Measurements from ENCODE around the gene UFL1.
"Not testable (repeated sequence)": the region's sequence is repeated elsewhere in the genome, so short reads cannot be mapped to it uniquely, and the experiment has no call there.

Gene UFL1

GRCh38 chr6:96521644-96522464 lies at the start of gene UFL1:
Gene UFL1 (plus strand): TSS chr6:96521806. CDS start chr6:96521874, 68 bp downstream.
- H3K9ac ChIP-seq (ENCODE audit: low read length) = peak within 1 kb of the TSS; percentile 92
- peaks cover 28% of the 10 kb centered on the region for H3K36me3 ChIP-seq (ENCODE audit: low read length)
- H3K4me2 ChIP-seq (ENCODE audit: low read depth, low read length, poor library complexity, severe bottlenecking) = peak within 1 kb of the TSS; percentile 89
- H2AFZ ChIP-seq (ENCODE audit: low read depth, low read length, severe bottlenecking) = peak within 1 kb of the TSS; percentile 70
- H3K9me2 ChIP-seq (replicated peaks; ENCODE audit: insufficient read depth, low read length) = no peaks in the 10 kb centered on the region
- H3K27ac ChIP-seq (ENCODE audit: low read depth, low read length) = peak within 1 kb of the TSS; percentile 82
- no peaks in the 10 kb centered on the region for H3K9me3 ChIP-seq (ENCODE audit: insufficient read depth, low read length)
- no peak for TF ChIP-seq CTCF (IDR thresholded peaks at IDR 0.05; ENCODE audit: insufficient read depth, low read length, poor library complexity, severe bottlenecking)
- no peak for TF ChIP-seq EZH2phosphoT487 (conservative IDR thresholded peaks at IDR 0.05; ENCODE audit: low read length)
- peaks cover 19% of the 10 kb centered on the region; the same call in 1 of the 2 replicates for H3K79me2 ChIP-seq (ENCODE audit: insufficient read depth, low read length)
- H4K20me1 ChIP-seq (ENCODE audit: low read depth, low read length) = no peaks in the 10 kb centered on the region
- H3F3A ChIP-seq (ENCODE audit: insufficient read depth) = peaks cover 18% of the 10 kb centered on the region; the same call in 1 of the 2 replicates
- H3K4me3 ChIP-seq (ENCODE audit: insufficient read depth, low read length, poor library complexity, severe bottlenecking) = peak within 1 kb of the TSS; percentile 75
- H3K27me3 ChIP-seq (ENCODE audit: low read length) = no peaks in the 10 kb centered on the region

- H3K9ac ChIP-seq (ENCODE audit: low read length); H3K36me3 ChIP-seq (ENCODE audit: low read length); H3K9me2 ChIP-seq (replicated peaks; ENCODE audit: insufficient read depth, low read length); H3K9me3 ChIP-seq (ENCODE audit: insufficient read depth, low read length); H3K4me2 ChIP-seq (ENCODE audit: low read depth, low read length, poor library complexity, severe bottlenecking); H3K27ac ChIP-seq (ENCODE audit: low read depth, low read length); H3K4me3 ChIP-seq (ENCODE audit: insufficient read depth, low read length, poor library complexity, severe bottlenecking); H3K79me2 ChIP-seq (ENCODE audit: insufficient read depth, low read length); H3F3A ChIP-seq (ENCODE audit: insufficient read depth); H2AFZ ChIP-seq (ENCODE audit: low read depth, low read length, severe bottlenecking); H4K20me1 ChIP-seq (ENCODE audit: low read depth, low read length); H3K27me3 ChIP-seq (ENCODE audit: low read length): not testable (repeated sequence)
Observed at GRCh38 chr6:96472291-96472690, 49.3 kb upstream of the UFL1 start.

- Histone ChIP-seq H3K36me3 (ENCODE audit: low read length) (no peaks in the 10 kb centered on the region), H3K27ac (ENCODE audit: low read depth, low read length) (no peak overlapping the region), H3K9ac (ENCODE audit: low read length) (no peak overlapping the region), H3F3A (ENCODE audit: insufficient read depth) (no peaks in the 10 kb centered on the region), H3K4me3 (ENCODE audit: insufficient read depth, low read length, poor library complexity, severe bottlenecking) (no peak overlapping the region), H2AFZ (ENCODE audit: low read depth, low read length, severe bottlenecking) (no peak overlapping the region), H3K9me3 (ENCODE audit: insufficient read depth, low read length) (no peaks in the 10 kb centered on the region; the same call in 1 of the 2 replicates), H3K9me2 (replicated peaks; ENCODE audit: insufficient read depth, low read length) (no peaks in the 10 kb centered on the region), H3K79me2 (ENCODE audit: insufficient read depth, low read length) (no peaks in the 10 kb centered on the region), H3K4me2 (ENCODE audit: low read depth, low read length, poor library complexity, severe bottlenecking) (no peak overlapping the region), H3K27me3 (ENCODE audit: low read length) (no peaks in the 10 kb centered on the region), H4K20me1 (ENCODE audit: low read depth, low read length) (no peaks in the 10 kb centered on the region)
- TF ChIP-seq CTCF (IDR thresholded peaks at IDR 0.05; ENCODE audit: insufficient read depth, low read length, poor library complexity, severe bottlenecking) = no peak
- TF ChIP-seq EZH2phosphoT487 (conservative IDR thresholded peaks at IDR 0.05; ENCODE audit: low read length) = no peak
Observed at GRCh38 chr6:96478695-96479094, 42.9 kb upstream of the UFL1 start.

GRCh38 chr6:96491926-96492325 lies 29.7 kb upstream of the UFL1 start:
- H3K4me3 ChIP-seq (ENCODE audit: insufficient read depth, low read length, poor library complexity, severe bottlenecking) = no peak overlapping the region
- H3F3A ChIP-seq (ENCODE audit: insufficient read depth) = no peaks in the 10 kb centered on the region
- H2AFZ ChIP-seq (ENCODE audit: low read depth, low read length, severe bottlenecking) = no peak overlapping the region
- no peaks in the 10 kb centered on the region for H3K36me3 ChIP-seq (ENCODE audit: low read length)
- H4K20me1 ChIP-seq (ENCODE audit: low read depth, low read length) = no peaks in the 10 kb centered on the region
- no peaks in the 10 kb centered on the region for H3K27me3 ChIP-seq (ENCODE audit: low read length)
- no peak overlapping the region for H3K9ac ChIP-seq (ENCODE audit: low read length)
- H3K9me3 ChIP-seq (ENCODE audit: insufficient read depth, low read length) = peaks cover 5% of the 10 kb centered on the region; the same call in 1 of the 2 replicates
- no peaks in the 10 kb centered on the region for H3K79me2 ChIP-seq (ENCODE audit: insufficient read depth, low read length)
- H3K4me2 ChIP-seq (ENCODE audit: low read depth, low read length, poor library complexity, severe bottlenecking) = no peak overlapping the region
- no peaks in the 10 kb centered on the region for H3K9me2 ChIP-seq (replicated peaks; ENCODE audit: insufficient read depth, low read length)
- no peak for TF ChIP-seq CTCF (IDR thresholded peaks at IDR 0.05; ENCODE audit: insufficient read depth, low read length, poor library complexity, severe bottlenecking)
- no peak for TF ChIP-seq EZH2phosphoT487 (conservative IDR thresholded peaks at IDR 0.05; ENCODE audit: low read length)
- no peak overlapping the region for H3K27ac ChIP-seq (ENCODE audit: low read depth, low read length)

Measured in SU-DHL-6 (cell line).